Smooth muscle cell of the coronary artery (primary cell): ENCODE results near the gene ALKBH1. TPM values are rescaled to one million over a fixed set of nuclear protein-coding genes. Genes with fewer than 3 reads are reported as not detected.

Source experiments
- total RNA-seq: library from RNA; depleted of rRNA; stranded (reverse); fragments of >200 nt; gene quantifications from 2 replicates; pipeline ENCODE4 v1.2.3, GENCODE V29; 2014; ENCODE audit warnings: low replicate concordance

Gene ALKBH1, protein sequence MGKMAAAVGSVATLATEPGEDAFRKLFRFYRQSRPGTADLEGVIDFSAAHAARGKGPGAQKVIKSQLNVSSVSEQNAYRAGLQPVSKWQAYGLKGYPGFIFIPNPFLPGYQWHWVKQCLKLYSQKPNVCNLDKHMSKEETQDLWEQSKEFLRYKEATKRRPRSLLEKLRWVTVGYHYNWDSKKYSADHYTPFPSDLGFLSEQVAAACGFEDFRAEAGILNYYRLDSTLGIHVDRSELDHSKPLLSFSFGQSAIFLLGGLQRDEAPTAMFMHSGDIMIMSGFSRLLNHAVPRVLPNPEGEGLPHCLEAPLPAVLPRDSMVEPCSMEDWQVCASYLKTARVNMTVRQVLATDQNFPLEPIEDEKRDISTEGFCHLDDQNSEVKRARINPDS
- total RNA-seq = 4.7 and 6.6 TPM in 2 replicates

DNA sequence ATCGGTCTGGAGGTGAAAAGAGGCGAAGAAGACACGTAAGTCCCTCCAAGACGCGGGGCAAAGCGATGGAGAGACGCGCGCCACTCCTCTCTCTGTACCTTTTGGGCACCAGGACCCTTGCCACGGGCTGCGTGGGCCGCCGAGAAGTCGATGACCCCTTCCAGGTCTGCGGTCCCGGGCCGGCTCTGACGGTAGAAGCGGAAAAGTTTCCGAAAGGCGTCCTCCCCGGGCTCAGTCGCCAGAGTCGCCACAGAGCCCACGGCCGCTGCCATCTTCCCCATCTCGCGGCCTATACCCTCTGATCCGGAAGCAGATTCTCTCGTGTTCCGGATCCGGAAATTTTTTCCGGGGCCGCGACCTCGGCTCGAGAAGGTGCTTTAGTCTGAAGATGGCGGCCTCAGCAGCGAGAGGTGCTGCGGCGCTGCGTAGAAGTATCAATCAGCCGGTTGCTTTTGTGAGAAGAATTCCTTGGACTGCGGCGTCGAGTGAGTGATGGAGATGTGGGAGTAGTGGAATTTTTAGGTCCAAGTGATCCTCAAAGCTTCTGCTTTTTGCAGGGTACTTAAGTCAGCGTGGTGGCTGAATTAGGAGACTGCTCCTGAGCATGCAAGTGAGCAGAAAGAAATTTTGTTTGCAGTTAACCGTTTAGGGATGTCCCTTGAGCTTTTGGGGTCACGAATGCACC lies at the start of gene ALKBH1, which contains the start of gene SLIRP:
Gene ALKBH1, minus strand, starts transcription at position 300 of the 685 bp plus-strand sequence. Its CDS starts 19 bp downstream, at position 281.
Gene SLIRP, plus strand, starts transcription at position 380 of the 685 bp plus-strand sequence. Its CDS starts 9 bp downstream, at position 389.

Other genes with a start within 250 kb of the ALKBH1 start
- 107 and 193 TPM in 2 replicates for gene AHSA1, start 249.9 kb downstream of the ALKBH1 start, total RNA-seq
- gene ISM2, start 209.2 kb downstream of the ALKBH1 start, total RNA-seq = under 0.01 TPM in 1 of 2 replicates, not detected in the other
- 14.4 and 28.3 TPM in 2 replicates for gene SPTLC2, start 91.4 kb downstream of the ALKBH1 start, total RNA-seq
- 60.3 and 203 TPM in 2 replicates for gene SLIRP, start 80 bp upstream of the ALKBH1 start, total RNA-seq
- gene SNW1, start 53.1 kb upstream of the ALKBH1 start, total RNA-seq = 32.9 and 42.5 TPM in 2 replicates
- 3.6 and 6.1 TPM in 2 replicates for gene ADCK1, start 92.1 kb upstream of the ALKBH1 start, total RNA-seq